Thyroid gland (tissue), 4 donors: ENCODE measurements around the gene BAG2. TPM values are rescaled to one million over a fixed set of nuclear protein-coding genes. Genes with fewer than 3 reads are reported as not detected.

Experiments used
- DNase-seq, 2 donors: peaks; one replicate each; pipeline ENCODE4 v3.0.0-alpha.2; 2019
- H3K27ac ChIP-seq, 3 donors: fragments of 200-600 bp; sonication (generic); 1 replicate in 2 of 3; 2 replicates in 1 of 3; pipeline ENCODE4 v1.5.1; 2016 to 2019; ENCODE audit warnings: mild to moderate bottlenecking in 1 of 3, moderate library complexity in 1 of 3
- H3K27me3 ChIP-seq: fragments of 200-600 bp; sonication (generic); one replicate; pipeline ENCODE4 v1.5.1; 2019
- H3K36me3 ChIP-seq, 2 donors: fragments of 200-600 bp; sonication (generic); one replicate each; pipeline ENCODE4 v1.5.1; 2016 to 2019
- H3K4me1 ChIP-seq, 2 donors: fragments of 200-600 bp; sonication (generic); one replicate each; pipeline ENCODE4 v1.5.1; 2017 to 2019
- H3K4me3 ChIP-seq, 3 donors: fragments of 200-600 bp; sonication (generic); replicated peaks in 1 of 3; 1 replicate in 2 of 3; 2 replicates in 1 of 3; pipeline ENCODE4 v1.5.1; 2016; ENCODE audit warnings: mild to moderate bottlenecking in 1 of 3
- H3K9me3 ChIP-seq: fragments of 200-600 bp; sonication (generic); one replicate; pipeline ENCODE4 v1.5.1; 2017
- CTCF ChIP-seq, 6 experiments: fragments of 200-600 bp in 3 of 6; fragments of 450-650 bp in 3 of 6; sonication (generic) in 3 of 6; IDR thresholded peaks; one replicate each; pipeline ENCODE4 v1.5.1; 2016 to 2019; ENCODE audit warnings: antibody characterized with exemption in 6 of 6, mild to moderate bottlenecking in 2 of 6, inconsistent platforms in 1 of 6, moderate library complexity in 1 of 6
- POLR2A ChIP-seq, 2 donors: fragments of 450-650 bp; IDR thresholded peaks; one replicate each; pipeline ENCODE4 v1.6.1; 2017; ENCODE audit warnings: antibody characterized with exemption in 2 of 2, mild to moderate bottlenecking in 2 of 2, moderate library complexity in 1 of 2
- WGBS, 2 donors: methylation state at CpG; one replicate each; pipeline ENCODE4 v1.1.5; 2017; 5-methylcytosine and 5-hydroxymethylcytosine counted together
- intact Hi-C: fragments of 100-400 bp; cut with DNase I; formaldehyde crosslinking; loops from one replicate; pipeline ENCODE4 v1.15.1; 2023
- total RNA-seq, 4 donors: library from RNA; depleted of rRNA; stranded (reverse); fragments of >200 nt; gene quantifications; one replicate each; pipeline ENCODE4 v1.2.3, GENCODE V29; 2016

The BAG2 gene
- total RNA-seq, 4 donors from 2014 or later: 9.5 to 11.5 (median 10.9) TPM

- intact Hi-C loops: no loop called here
- no peaks in the 10 kb centered on the region for H3K9me3 ChIP-seq
- H3K4me1 ChIP-seq: no peaks in the 10 kb centered on the region
- 97% methylated on average over 1 of the region's 1 CpG for whole genome bisulfite sequencing, 2 donors
- no peaks in the 10 kb centered on the region for H3K27me3 ChIP-seq
- peaks cover 14 to 30% of the 10 kb centered on the region in 2 donors for H3K36me3 ChIP-seq
- DNase-seq: no peak
- H3K4me3 ChIP-seq: no peak overlapping the region
- H3K27ac ChIP-seq: no peak overlapping the region
- TF ChIP-seq POLR2A (IDR thresholded peaks at IDR 0.05) (no peak), CTCF (IDR thresholded peaks at IDR 0.05) (no peak)
Observed at GRCh38 chr6:57143690-57144089, 28.4 kb upstream of the BAG2 start.

DNA sequence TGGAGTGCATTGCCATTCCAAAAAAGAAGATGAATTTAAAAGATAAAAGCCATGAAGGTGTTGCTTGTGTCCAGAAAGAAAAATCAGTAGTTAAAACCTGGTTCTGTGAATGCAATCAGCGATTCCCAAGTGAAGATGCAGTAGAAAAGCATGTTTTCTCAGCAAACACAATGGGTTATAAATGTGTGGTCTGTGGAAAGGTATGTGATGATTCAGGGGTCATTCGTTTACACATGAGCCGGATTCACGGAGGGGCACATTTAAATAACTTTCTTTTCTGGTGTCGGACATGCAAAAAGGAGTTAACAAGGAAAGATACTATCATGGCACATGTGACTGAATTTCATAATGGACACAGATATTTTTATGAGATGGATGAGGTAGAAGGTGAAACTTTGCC, 24.7 kb upstream of the BAG2 start:
- Histone ChIP-seq H3K9me3 (no peaks in the 10 kb centered on the region), H3K36me3 (peaks cover 17 to 27% of the 10 kb centered on the region in 2 donors), H3K27ac (no peak overlapping the region), H3K4me1 (no peaks in the 10 kb centered on the region), H3K27me3 (no peaks in the 10 kb centered on the region), H3K4me3 (no peak overlapping the region)
- TF ChIP-seq POLR2A (IDR thresholded peaks at IDR 0.05) (no peak), CTCF (IDR thresholded peaks at IDR 0.05) (no peak)
- 95% methylated on average over 5 of the region's 5 CpGs for WGBS, 2 donors
- no peak for DNase-seq
- intact Hi-C loops: no loop called here

- Histone ChIP-seq H3K27ac (no peak overlapping the region), H3K4me3 (no peak overlapping the region), H3K27me3 (no peaks in the 10 kb centered on the region), H3K36me3 (peaks cover 22 to 33% of the 10 kb centered on the region in 2 donors), H3K9me3 (no peaks in the 10 kb centered on the region), H3K4me1 (no peaks in the 10 kb centered on the region)
- no peak for TF ChIP-seq CTCF (IDR thresholded peaks at IDR 0.05)
- DNase-seq: no peak
- WGBS, 2 donors: 92 to 93% methylated on average over 7 of the region's 7 CpGs
- intact Hi-C loops: no loop called here
Observed at GRCh38 chr6:57147955-57148858, 23.9 kb upstream of the BAG2 start.

GRCh38 chr6:57158658-57159057, 13.5 kb upstream of the BAG2 start:
- Histone ChIP-seq H3K27me3 (no peaks in the 10 kb centered on the region), H3K4me3 (no peak overlapping the region), H3K36me3 (peaks cover 10% of the 10 kb centered on the region in 2 donors), H3K27ac (no peak overlapping the region), H3K9me3 (no peaks in the 10 kb centered on the region), H3K4me1 (no peaks in the 10 kb centered on the region)
- TF ChIP-seq POLR2A (IDR thresholded peaks at IDR 0.05): no peak
- TF ChIP-seq CTCF (IDR thresholded peaks at IDR 0.05): no peak
- intact Hi-C loops: no loop called here
- no peak for DNase-seq

- H3K4me3 ChIP-seq: no peak overlapping the region
- 97 to 98% methylated on average over 2 of the region's 2 CpGs for WGBS, 2 donors
- H3K27me3 ChIP-seq: no peaks in the 10 kb centered on the region
- H3K27ac ChIP-seq: no peak overlapping the region
- no peaks in the 10 kb centered on the region for H3K4me1 ChIP-seq
- H3K9me3 ChIP-seq: no peaks in the 10 kb centered on the region
- peaks cover 5 to 6% of the 10 kb centered on the region in 2 donors for H3K36me3 ChIP-seq
- TF ChIP-seq CTCF (IDR thresholded peaks at IDR 0.05): no peak
- TF ChIP-seq POLR2A (IDR thresholded peaks at IDR 0.05): no peak
- no peak for DNase-seq
- intact Hi-C loops: no loop called here
Observed at GRCh38 chr6:57159127-57159526, 13.0 kb upstream of the BAG2 start.
